Brain microvascular endothelial cell (primary cell): ENCODE measurements around the gene GPR173.

ENCODE experiments used
- DNase-seq: peaks from one replicate; pipeline ENCODE4 v3.0.0-alpha.2; 2020
- H3K27ac ChIP-seq: fragments of 250-450 bp; sonication (Bioruptor Pico); 2 replicates; pipeline ENCODE4 v1.5.1; 2020; ENCODE audit warnings: mild to moderate bottlenecking, moderate library complexity
- H3K27me3 ChIP-seq: fragments of 250-450 bp; sonication (Bioruptor Pico); replicated peaks from 2 replicates; pipeline ENCODE4 v1.5.1; 2020; ENCODE audit warnings: mild to moderate bottlenecking
- H3K36me3 ChIP-seq: fragments of 250-450 bp; sonication (Bioruptor Pico); replicated peaks from 2 replicates; pipeline ENCODE4 v1.5.1; 2020; ENCODE audit warnings: mild to moderate bottlenecking
- H3K4me3 ChIP-seq: 2 replicates; pipeline ENCODE4 v1.5.1; 2011; ENCODE audit warnings: low read depth, mild to moderate bottlenecking, control low read depth, low read length, moderate library complexity
- CTCF ChIP-seq: IDR thresholded peaks from 2 replicates; pipeline ENCODE4 v1.5.1; 2011; ENCODE audit warnings: low read depth, mild to moderate bottlenecking, moderate library complexity, low read length, control low read depth, inconsistent platforms; ENCODE audit errors: missing control alignments
- in situ Hi-C: cut with HindIII; loops from 2 replicates; pipeline ENCODE4 v1.10.0; 2017; ENCODE audit warnings: low sequenced_read_pairs, low pct_ligation_motif_present

Gene GPR173

DNA sequence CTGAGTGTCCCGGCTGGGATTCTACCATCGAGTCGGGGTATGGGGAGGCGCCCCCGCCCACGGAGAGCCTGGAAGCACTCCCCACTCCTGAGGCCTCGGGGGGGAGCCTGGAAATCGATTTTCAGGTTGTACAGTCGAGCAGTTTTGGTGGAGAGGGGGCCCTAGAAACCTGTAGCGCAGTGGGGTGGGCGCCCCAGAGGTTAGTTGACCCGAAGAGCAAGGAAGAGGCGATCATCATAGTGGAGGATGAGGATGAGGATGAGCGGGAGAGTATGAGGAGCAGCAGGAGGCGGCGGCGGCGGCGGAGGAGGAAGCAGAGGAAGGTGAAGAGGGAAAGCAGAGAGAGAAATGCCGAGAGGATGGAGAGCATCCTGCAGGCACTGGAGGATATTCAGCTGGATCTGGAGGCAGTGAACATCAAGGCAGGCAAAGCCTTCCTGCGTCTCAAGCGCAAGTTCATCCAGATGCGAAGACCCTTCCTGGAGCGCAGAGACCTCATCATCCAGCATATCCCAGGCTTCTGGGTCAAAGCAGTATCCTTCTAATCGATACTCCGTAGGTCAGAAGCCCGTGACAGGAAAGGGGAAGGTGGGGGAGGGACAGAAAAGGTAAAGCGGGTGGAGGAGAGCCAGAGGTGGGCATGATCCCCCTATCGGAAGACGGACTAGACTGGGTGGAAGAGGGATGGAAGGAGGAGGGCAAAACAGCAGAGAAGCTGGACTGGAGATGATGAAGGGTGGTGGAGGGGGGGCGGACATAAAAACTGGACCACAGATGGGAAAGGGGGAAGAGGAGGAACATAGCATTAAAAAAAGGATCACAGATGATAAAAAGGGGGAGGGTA is 34.4 kb downstream of the GPR173 start:
- H3K27me3 ChIP-seq = no peaks in the 10 kb centered on the region
- DNase-seq = no peak
- peak overlapping the region; percentile 67 for H3K4me3 ChIP-seq
- no peak for TF ChIP-seq CTCF
- in situ Hi-C loops = no loop called here
- peaks cover 14% of the 10 kb centered on the region for H3K36me3 ChIP-seq
- peak overlapping the region; percentile 79 for H3K27ac ChIP-seq

GRCh38 chrX:53084043-53084570 is 35.5 kb downstream of the GPR173 start:
- TF ChIP-seq CTCF = no peak
- Histone ChIP-seq H3K4me3 (no peak overlapping the region), H3K27ac (no peak overlapping the region), H3K36me3 (peaks cover 14% of the 10 kb centered on the region), H3K27me3 (no peaks in the 10 kb centered on the region)
- in situ Hi-C loops = no loop called here
- no peak for DNase-seq

DNA sequence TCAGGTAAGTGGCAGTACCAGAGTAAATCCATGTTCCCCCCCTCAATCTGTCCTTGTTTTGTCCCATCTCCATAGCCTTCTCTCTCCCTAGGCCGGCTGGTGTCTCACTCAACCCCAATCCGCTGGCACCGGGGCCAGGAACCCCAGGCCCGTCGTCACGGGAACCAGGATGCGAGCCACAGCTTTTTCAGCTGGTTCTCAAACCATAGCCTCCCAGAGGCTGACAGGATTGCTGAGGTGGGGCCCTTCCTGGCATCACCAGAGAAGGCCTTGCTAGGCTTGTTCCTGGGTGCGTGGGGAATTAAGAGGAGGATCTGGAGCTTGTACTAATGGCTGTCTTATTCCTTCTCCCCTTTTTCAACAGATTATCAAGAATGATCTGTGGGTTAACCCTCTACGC is 36.3 kb downstream of the GPR173 start:
- no peak for TF ChIP-seq CTCF
- Histone ChIP-seq H3K4me3 (no peak overlapping the region), H3K36me3 (peaks cover 14% of the 10 kb centered on the region), H3K27ac (no peak overlapping the region), H3K27me3 (no peaks in the 10 kb centered on the region)
- in situ Hi-C loops = no loop called here
- no peak for DNase-seq

DNA sequence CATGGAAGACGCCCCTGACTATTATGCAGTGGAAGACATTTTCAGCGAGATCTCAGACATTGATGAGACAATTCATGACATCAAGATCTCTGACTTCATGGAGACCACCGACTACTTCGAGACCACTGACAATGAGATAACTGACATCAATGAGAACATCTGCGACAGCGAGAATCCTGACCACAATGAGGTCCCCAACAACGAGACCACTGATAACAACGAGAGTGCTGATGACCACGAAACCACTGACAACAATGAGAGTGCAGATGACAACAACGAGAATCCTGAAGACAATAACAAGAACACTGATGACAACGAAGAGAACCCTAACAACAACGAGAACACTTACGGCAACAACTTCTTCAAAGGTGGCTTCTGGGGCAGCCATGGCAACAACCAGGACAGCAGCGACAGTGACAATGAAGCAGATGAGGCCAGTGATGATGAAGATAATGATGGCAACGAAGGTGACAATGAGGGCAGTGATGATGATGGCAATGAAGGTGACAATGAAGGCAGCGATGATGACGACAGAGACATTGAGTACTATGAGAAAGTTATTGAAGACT is 37.2 kb downstream of the GPR173 start:
- no peak overlapping the region for H3K4me3 ChIP-seq
- no peak for TF ChIP-seq CTCF
- H3K27ac ChIP-seq = no peak overlapping the region
- H3K27me3 ChIP-seq = no peaks in the 10 kb centered on the region
- in situ Hi-C loops = no loop called here
- DNase-seq = no peak
- peaks cover 14% of the 10 kb centered on the region for H3K36me3 ChIP-seq

DNA sequence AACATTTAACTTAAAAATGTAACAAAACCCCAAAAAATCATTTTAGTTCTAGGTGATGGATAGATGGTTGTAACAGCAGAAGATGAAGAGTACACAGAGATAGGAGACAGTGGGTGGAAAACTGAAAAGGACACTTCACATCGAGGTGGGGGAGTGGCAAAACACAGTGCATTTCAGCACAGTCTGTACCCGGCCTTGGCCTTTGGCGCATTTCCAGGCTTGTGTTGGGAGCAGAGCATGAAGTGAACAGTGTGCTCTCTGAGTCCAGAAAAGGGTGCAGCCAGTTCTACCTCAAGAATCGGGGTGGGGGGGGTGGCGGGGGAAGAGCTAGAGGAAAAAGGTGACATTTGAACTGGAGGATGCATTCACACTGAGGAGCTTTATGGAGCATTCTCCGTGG is 37.9 kb downstream of the GPR173 start:
- in situ Hi-C loops = no loop called here
- Histone ChIP-seq H3K27me3 (no peaks in the 10 kb centered on the region), H3K4me3 (no peak overlapping the region), H3K27ac (no peak overlapping the region), H3K36me3 (peaks cover 14% of the 10 kb centered on the region)
- no peak for TF ChIP-seq CTCF
- DNase-seq = no peak
